GM23338 (cell line): ENCODE results near the gene BMPR2. TPM values are rescaled to one million over a fixed set of nuclear protein-coding genes. Genes with fewer than 3 reads are reported as not detected.

Experiments used
- ATAC-seq: fragments of 200-7000 bp; cut with Tn5 transposase; 3 replicates; pipeline ENCODE4 v1.9.1; 2020
- DNase-seq: peaks from one replicate; pipeline ENCODE4 v3.0.0-alpha.2; 2015; ENCODE audit warnings: low spot score
- H2AFZ ChIP-seq: fragments of 200-600 bp; sonication (generic); 2 replicates; pipeline ENCODE4 v1.8.0; 2016; ENCODE audit warnings: antibody characterized with exemption, mild to moderate bottlenecking, moderate library complexity
- H3F3A ChIP-seq: fragments of 200-600 bp; sonication (generic); replicated peaks from 2 replicates; pipeline ENCODE4 v1.8.0; 2017; ENCODE audit warnings: antibody characterized with exemption, mixed run types, low read depth
- H3K27ac ChIP-seq: fragments of 200-600 bp; sonication (generic); 2 replicates; pipeline ENCODE4 v1.6.1; 2016; ENCODE audit warnings: low read depth
- H3K27me3 ChIP-seq: fragments of 200-600 bp; sonication (generic); 2 replicates; pipeline ENCODE4 v1.8.0; 2016; ENCODE audit warnings: mild to moderate bottlenecking, mixed run types, moderate library complexity; ENCODE audit not compliant: insufficient read depth
- H3K36me3 ChIP-seq: fragments of 200-600 bp; sonication (generic); 2 replicates; pipeline ENCODE4 v1.8.0; 2016; ENCODE audit warnings: mild to moderate bottlenecking; ENCODE audit not compliant: insufficient read depth
- H3K4me1 ChIP-seq: fragments of 200-600 bp; sonication (generic); 2 replicates; pipeline ENCODE4 v1.8.0; 2016; ENCODE audit warnings: mild to moderate bottlenecking, moderate library complexity; ENCODE audit not compliant: insufficient read depth
- H3K4me2 ChIP-seq: fragments of 200-600 bp; sonication (generic); 2 replicates; pipeline ENCODE4 v1.7.1; 2017; ENCODE audit warnings: mixed run types
- H3K4me3 ChIP-seq: fragments of 200-600 bp; sonication (generic); 2 replicates; pipeline ENCODE4 v1.6.1; 2016; ENCODE audit warnings: mixed run types
- H3K79me2 ChIP-seq: fragments of 200-600 bp; sonication (generic); replicated peaks from 2 replicates; pipeline ENCODE4 v1.8.0; 2017; ENCODE audit warnings: mild to moderate bottlenecking; ENCODE audit not compliant: insufficient read depth
- H3K9me2 ChIP-seq: fragments of 200-600 bp; sonication (generic); 2 replicates; pipeline ENCODE4 v1.8.0; 2017; ENCODE audit not compliant: insufficient read depth
- H4K20me1 ChIP-seq: fragments of 200-600 bp; sonication (generic); replicated peaks from 2 replicates; pipeline ENCODE4 v1.8.0; 2017; ENCODE audit warnings: mild to moderate bottlenecking; ENCODE audit not compliant: insufficient read depth
- H3K27ac Mint-ChIP-seq: 2 replicates; pipeline ENCODE4 v1.8.0; 2020; ENCODE audit warnings: inconsistent platforms, mild to moderate bottlenecking, moderate library complexity, mixed read lengths
- H3K27me3 Mint-ChIP-seq: 3 replicates; pipeline ENCODE4 v1.8.0; 2022; ENCODE audit warnings: low read depth, mild to moderate bottlenecking, moderate library complexity, mixed read lengths, inconsistent platforms; ENCODE audit not compliant: insufficient read depth, poor library complexity
- H3K36me3 Mint-ChIP-seq: 3 replicates; pipeline ENCODE4 v1.8.0; 2021; ENCODE audit warnings: low read depth, mild to moderate bottlenecking, inconsistent platforms, moderate library complexity, mixed read lengths
- H3K4me1 Mint-ChIP-seq: 3 replicates; pipeline ENCODE4 v1.8.0; 2020; ENCODE audit warnings: mild to moderate bottlenecking, inconsistent platforms, mixed read lengths
- H3K4me3 Mint-ChIP-seq: 3 replicates; pipeline ENCODE4 v1.8.0; 2021; ENCODE audit warnings: moderate library complexity, mild to moderate bottlenecking, inconsistent platforms, mixed read lengths
- H3K9me3 Mint-ChIP-seq: 3 replicates; pipeline ENCODE4 v1.8.0; 2020; ENCODE audit warnings: moderate library complexity, mild to moderate bottlenecking, inconsistent platforms, mixed read lengths
- CREB1 ChIP-seq: fragments of 250-450 bp; sonication (Bioruptor Pico); IDR thresholded peaks from 2 replicates; pipeline ENCODE4 v1.5.0; 2020; ENCODE audit warnings: low read depth, mild to moderate bottlenecking, moderate library complexity
- EZH2 ChIP-seq: fragments of 200-600 bp; sonication (generic); IDR thresholded peaks from one replicate; pipeline ENCODE4 v1.8.0; 2017; ENCODE audit warnings: antibody characterized with exemption, mild to moderate bottlenecking, low read depth; ENCODE audit not compliant: unreplicated experiment
- EZH2phosphoT487 ChIP-seq: fragments of 200-600 bp; sonication (generic); IDR thresholded peaks from one replicate; pipeline ENCODE4 v1.8.1; 2018; ENCODE audit warnings: antibody characterized with exemption; ENCODE audit not compliant: unreplicated experiment
- JUNB ChIP-seq: IDR thresholded peaks from one replicate; pipeline ENCODE4 v1.6.1; 2016; ENCODE audit warnings: antibody characterized with exemption; ENCODE audit not compliant: unreplicated experiment
- NANOG ChIP-seq: IDR thresholded peaks from 2 replicates; pipeline ENCODE4 v1.6.1; 2016; ENCODE audit warnings: antibody characterized with exemption, borderline replicate concordance
- POLR2AphosphoS5 ChIP-seq: IDR thresholded peaks from 2 replicates; pipeline ENCODE4 v1.6.1; 2016; ENCODE audit warnings: antibody characterized with exemption, low read depth
- STAT1 ChIP-seq: IDR thresholded peaks from one replicate; pipeline ENCODE4 v1.6.1; 2016; ENCODE audit warnings: antibody characterized with exemption; ENCODE audit not compliant: unreplicated experiment
- ZNF114 ChIP-seq: fragments of 250-450 bp; sonication (Bioruptor Pico); IDR thresholded peaks from 2 replicates; pipeline ENCODE4 v1.5.0; 2020; ENCODE audit warnings: mild to moderate bottlenecking, moderate library complexity
- ZNF331 ChIP-seq: fragments of 250-450 bp; sonication (Bioruptor Pico); IDR thresholded peaks from 2 replicates; pipeline ENCODE4 v1.5.0; 2020; ENCODE audit warnings: low read depth, mild to moderate bottlenecking, moderate library complexity
- polyA plus RNA-seq: library from polyadenylated mRNA; unstranded; fragments of >200 nt; fragmentation: Nextera tagmentation; extraction: Ambion mirVana; gene quantifications from 2 replicates; pipeline ENCODE4 v1.2.1, GENCODE V29; 2016
- total RNA-seq: library from RNA; depleted of rRNA; stranded (reverse); fragments of >200 nt; shearing (Covaris generic); gene quantifications from 2 replicates; pipeline ENCODE4 v1.2.3, GENCODE V29; 2014
- TF ChIP-seq, protein P1 (sequence below): fragments of 250-450 bp; sonication (Bioruptor Pico); IDR thresholded peaks from 2 replicates; pipeline ENCODE4 v1.5.0; 2020; ENCODE audit warnings: mild to moderate bottlenecking, moderate library complexity
- TF ChIP-seq, protein P2 (sequence below): IDR thresholded peaks from 2 replicates; pipeline ENCODE4 v1.6.1; 2016; ENCODE audit warnings: antibody characterized with exemption
- TF ChIP-seq, protein P3 (sequence below), 2 experiments: fragments of 200-600 bp in 1 of 2; sonication (generic) in 1 of 2; conservative IDR thresholded peaks; 2 replicates each; pipeline versions ENCODE4 v1.5.1 to v1.6.1; 2016 to 2017; ENCODE audit warnings: antibody characterized with exemption in 2 of 2, low read depth in 2 of 2, mild to moderate bottlenecking in 2 of 2, moderate library complexity in 1 of 2
- TF ChIP-seq, protein P4 (sequence below): IDR thresholded peaks from one replicate; pipeline ENCODE4 v1.6.1; 2018; ENCODE audit warnings: antibody characterized with exemption; ENCODE audit not compliant: unreplicated experiment

BMPR2 gene
- total and polyA plus RNA-seq, 2 experiments from 2014 or later, result 6.7 to 21.6 TPM

DNA sequence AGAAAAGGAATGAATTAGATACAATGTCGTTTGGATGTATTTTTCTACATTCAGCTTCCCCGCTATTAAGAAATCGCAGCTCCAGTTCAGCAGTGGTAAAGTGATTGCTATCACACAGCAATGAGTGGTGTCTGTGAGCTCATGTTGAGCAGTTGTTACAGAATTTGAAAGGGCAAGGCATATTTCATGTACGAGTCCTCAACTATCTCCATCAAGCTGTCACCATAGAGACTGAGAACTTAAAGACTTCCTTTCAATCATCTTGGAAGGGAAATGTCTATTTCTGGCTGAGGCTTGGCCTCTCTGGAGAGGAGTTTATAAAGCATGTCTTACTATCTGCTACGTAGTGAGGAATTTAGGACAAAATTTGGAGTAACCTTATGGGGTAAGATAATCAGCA is 234.3 kb downstream of the BMPR2 start:
- Mint-ChIP-seq H3K36me3 (no peaks in the 10 kb centered on the region), H3K9me3 (no peaks in the 10 kb centered on the region), H3K4me1 (peaks cover 3% of the 10 kb centered on the region; the same call in 1 of the 3 replicates), H3K27ac (no peak overlapping the region), H3K27me3 (no peaks in the 10 kb centered on the region), H3K4me3 (no peak overlapping the region)
- Histone ChIP-seq H3K4me1 (no peaks in the 10 kb centered on the region), H3K4me2 (no peak overlapping the region), H3K9me2 (no peaks in the 10 kb centered on the region), H3K27ac (no peak overlapping the region), H3K27me3 (no peaks in the 10 kb centered on the region), H3F3A (no peaks in the 10 kb centered on the region), H2AFZ (no peak overlapping the region), H3K36me3 (no peaks in the 10 kb centered on the region), H3K79me2 (no peaks in the 10 kb centered on the region), H4K20me1 (no peaks in the 10 kb centered on the region), H3K4me3 (no peak overlapping the region)
- DNase-seq, result no peak
- TF ChIP-seq, protein P1, sequence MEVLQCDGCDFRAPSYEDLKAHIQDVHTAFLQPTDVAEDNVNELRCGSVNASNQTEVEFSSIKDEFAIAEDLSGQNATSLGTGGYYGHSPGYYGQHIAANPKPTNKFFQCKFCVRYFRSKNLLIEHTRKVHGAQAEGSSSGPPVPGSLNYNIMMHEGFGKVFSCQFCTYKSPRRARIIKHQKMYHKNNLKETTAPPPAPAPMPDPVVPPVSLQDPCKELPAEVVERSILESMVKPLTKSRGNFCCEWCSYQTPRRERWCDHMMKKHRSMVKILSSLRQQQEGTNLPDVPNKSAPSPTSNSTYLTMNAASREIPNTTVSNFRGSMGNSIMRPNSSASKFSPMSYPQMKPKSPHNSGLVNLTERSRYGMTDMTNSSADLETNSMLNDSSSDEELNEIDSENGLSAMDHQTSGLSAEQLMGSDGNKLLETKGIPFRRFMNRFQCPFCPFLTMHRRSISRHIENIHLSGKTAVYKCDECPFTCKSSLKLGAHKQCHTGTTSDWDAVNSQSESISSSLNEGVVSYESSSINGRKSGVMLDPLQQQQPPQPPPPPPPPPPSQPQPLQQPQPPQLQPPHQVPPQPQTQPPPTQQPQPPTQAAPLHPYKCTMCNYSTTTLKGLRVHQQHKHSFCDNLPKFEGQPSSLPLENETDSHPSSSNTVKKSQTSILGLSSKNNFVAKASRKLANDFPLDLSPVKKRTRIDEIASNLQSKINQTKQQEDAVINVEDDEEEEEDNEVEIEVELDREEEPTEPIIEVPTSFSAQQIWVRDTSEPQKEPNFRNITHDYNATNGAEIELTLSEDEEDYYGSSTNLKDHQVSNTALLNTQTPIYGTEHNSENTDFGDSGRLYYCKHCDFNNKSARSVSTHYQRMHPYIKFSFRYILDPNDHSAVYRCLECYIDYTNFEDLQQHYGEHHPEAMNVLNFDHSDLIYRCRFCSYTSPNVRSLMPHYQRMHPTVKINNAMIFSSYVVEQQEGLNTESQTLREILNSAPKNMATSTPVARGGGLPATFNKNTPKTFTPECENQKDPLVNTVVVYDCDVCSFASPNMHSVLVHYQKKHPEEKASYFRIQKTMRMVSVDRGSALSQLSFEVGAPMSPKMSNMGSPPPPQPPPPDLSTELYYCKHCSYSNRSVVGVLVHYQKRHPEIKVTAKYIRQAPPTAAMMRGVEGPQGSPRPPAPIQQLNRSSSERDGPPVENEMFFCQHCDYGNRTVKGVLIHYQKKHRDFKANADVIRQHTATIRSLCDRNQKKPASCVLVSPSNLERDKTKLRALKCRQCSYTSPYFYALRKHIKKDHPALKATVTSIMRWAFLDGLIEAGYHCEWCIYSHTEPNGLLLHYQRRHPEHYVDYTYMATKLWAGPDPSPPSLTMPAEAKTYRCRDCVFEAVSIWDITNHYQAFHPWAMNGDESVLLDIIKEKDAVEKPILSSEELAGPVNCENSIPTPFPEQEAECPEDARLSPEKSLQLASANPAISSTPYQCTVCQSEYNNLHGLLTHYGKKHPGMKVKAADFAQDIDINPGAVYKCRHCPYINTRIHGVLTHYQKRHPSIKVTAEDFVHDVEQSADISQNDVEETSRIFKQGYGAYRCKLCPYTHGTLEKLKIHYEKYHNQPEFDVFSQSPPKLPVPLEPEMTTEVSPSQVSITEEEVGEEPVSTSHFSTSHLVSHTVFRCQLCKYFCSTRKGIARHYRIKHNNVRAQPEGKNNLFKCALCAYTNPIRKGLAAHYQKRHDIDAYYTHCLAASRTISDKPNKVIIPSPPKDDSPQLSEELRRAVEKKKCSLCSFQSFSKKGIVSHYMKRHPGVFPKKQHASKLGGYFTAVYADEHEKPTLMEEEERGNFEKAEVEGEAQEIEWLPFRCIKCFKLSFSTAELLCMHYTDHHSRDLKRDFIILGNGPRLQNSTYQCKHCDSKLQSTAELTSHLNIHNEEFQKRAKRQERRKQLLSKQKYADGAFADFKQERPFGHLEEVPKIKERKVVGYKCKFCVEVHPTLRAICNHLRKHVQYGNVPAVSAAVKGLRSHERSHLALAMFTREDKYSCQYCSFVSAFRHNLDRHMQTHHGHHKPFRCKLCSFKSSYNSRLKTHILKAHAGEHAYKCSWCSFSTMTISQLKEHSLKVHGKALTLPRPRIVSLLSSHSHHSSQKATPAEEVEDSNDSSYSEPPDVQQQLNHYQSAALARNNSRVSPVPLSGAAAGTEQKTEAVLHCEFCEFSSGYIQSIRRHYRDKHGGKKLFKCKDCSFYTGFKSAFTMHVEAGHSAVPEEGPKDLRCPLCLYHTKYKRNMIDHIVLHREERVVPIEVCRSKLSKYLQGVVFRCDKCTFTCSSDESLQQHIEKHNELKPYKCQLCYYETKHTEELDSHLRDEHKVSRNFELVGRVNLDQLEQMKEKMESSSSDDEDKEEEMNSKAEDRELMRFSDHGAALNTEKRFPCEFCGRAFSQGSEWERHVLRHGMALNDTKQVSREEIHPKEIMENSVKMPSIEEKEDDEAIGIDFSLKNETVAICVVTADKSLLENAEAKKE (CRISPR knock-in tag), result no peak
- TF ChIP-seq ZNF331 (CRISPR knock-in tag), result no peak
- TF ChIP-seq, protein P2, sequence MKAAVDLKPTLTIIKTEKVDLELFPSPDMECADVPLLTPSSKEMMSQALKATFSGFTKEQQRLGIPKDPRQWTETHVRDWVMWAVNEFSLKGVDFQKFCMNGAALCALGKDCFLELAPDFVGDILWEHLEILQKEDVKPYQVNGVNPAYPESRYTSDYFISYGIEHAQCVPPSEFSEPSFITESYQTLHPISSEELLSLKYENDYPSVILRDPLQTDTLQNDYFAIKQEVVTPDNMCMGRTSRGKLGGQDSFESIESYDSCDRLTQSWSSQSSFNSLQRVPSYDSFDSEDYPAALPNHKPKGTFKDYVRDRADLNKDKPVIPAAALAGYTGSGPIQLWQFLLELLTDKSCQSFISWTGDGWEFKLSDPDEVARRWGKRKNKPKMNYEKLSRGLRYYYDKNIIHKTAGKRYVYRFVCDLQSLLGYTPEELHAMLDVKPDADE, result no peak
- no peak for TF ChIP-seq EZH2phosphoT487
- no peak for TF ChIP-seq POLR2AphosphoS5
- no peak for TF ChIP-seq ZNF114 (CRISPR knock-in tag)
- TF ChIP-seq EZH2, result no peak
- no peak for TF ChIP-seq CREB1 (CRISPR knock-in tag)
- TF ChIP-seq JUNB, result no peak
- TF ChIP-seq NANOG, result no peak
- TF ChIP-seq STAT1, result no peak
- TF ChIP-seq, protein P3, sequence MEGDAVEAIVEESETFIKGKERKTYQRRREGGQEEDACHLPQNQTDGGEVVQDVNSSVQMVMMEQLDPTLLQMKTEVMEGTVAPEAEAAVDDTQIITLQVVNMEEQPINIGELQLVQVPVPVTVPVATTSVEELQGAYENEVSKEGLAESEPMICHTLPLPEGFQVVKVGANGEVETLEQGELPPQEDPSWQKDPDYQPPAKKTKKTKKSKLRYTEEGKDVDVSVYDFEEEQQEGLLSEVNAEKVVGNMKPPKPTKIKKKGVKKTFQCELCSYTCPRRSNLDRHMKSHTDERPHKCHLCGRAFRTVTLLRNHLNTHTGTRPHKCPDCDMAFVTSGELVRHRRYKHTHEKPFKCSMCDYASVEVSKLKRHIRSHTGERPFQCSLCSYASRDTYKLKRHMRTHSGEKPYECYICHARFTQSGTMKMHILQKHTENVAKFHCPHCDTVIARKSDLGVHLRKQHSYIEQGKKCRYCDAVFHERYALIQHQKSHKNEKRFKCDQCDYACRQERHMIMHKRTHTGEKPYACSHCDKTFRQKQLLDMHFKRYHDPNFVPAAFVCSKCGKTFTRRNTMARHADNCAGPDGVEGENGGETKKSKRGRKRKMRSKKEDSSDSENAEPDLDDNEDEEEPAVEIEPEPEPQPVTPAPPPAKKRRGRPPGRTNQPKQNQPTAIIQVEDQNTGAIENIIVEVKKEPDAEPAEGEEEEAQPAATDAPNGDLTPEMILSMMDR (conservative IDR thresholded peaks at IDR 0.05; ENCODE audit: low read depth in 2 of 2), result no peak
- TF ChIP-seq, protein P4, sequence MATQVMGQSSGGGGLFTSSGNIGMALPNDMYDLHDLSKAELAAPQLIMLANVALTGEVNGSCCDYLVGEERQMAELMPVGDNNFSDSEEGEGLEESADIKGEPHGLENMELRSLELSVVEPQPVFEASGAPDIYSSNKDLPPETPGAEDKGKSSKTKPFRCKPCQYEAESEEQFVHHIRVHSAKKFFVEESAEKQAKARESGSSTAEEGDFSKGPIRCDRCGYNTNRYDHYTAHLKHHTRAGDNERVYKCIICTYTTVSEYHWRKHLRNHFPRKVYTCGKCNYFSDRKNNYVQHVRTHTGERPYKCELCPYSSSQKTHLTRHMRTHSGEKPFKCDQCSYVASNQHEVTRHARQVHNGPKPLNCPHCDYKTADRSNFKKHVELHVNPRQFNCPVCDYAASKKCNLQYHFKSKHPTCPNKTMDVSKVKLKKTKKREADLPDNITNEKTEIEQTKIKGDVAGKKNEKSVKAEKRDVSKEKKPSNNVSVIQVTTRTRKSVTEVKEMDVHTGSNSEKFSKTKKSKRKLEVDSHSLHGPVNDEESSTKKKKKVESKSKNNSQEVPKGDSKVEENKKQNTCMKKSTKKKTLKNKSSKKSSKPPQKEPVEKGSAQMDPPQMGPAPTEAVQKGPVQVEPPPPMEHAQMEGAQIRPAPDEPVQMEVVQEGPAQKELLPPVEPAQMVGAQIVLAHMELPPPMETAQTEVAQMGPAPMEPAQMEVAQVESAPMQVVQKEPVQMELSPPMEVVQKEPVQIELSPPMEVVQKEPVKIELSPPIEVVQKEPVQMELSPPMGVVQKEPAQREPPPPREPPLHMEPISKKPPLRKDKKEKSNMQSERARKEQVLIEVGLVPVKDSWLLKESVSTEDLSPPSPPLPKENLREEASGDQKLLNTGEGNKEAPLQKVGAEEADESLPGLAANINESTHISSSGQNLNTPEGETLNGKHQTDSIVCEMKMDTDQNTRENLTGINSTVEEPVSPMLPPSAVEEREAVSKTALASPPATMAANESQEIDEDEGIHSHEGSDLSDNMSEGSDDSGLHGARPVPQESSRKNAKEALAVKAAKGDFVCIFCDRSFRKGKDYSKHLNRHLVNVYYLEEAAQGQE, result no peak
- no peak for ATAC-seq
